ENCODE results near the gene CRTC1. TPM values are rescaled to one million over a fixed set of nuclear protein-coding genes. Genes with fewer than 3 reads are reported as not detected.

The CRTC1 gene
- total and polyA plus RNA-seq, 11 donors: 3.8 to 10.2 (median 7.2) TPM

GRCh38 chr19:18687740-18688465 lies 4.4 kb downstream of the CRTC1 start:
- Histone ChIP-seq H3K4me3 (no peak overlapping the region), H3K36me3 (no peaks in the 10 kb centered on the region), H3K27ac (no peak overlapping the region), H3K9me3 (no peaks in the 10 kb centered on the region), H3K27me3 (no peaks in the 10 kb centered on the region), H3K4me1 (peaks cover 4 to 21% (median 10%) of the 10 kb centered on the region in 12 donors)
- DNase-seq (no peak), ATAC-seq (no peak)
- TF ChIP-seq POLR2A (IDR thresholded peaks at IDR 0.05): no peak
- TF ChIP-seq, protein P1, sequence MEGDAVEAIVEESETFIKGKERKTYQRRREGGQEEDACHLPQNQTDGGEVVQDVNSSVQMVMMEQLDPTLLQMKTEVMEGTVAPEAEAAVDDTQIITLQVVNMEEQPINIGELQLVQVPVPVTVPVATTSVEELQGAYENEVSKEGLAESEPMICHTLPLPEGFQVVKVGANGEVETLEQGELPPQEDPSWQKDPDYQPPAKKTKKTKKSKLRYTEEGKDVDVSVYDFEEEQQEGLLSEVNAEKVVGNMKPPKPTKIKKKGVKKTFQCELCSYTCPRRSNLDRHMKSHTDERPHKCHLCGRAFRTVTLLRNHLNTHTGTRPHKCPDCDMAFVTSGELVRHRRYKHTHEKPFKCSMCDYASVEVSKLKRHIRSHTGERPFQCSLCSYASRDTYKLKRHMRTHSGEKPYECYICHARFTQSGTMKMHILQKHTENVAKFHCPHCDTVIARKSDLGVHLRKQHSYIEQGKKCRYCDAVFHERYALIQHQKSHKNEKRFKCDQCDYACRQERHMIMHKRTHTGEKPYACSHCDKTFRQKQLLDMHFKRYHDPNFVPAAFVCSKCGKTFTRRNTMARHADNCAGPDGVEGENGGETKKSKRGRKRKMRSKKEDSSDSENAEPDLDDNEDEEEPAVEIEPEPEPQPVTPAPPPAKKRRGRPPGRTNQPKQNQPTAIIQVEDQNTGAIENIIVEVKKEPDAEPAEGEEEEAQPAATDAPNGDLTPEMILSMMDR (IDR thresholded peaks at IDR 0.05): no peak
- intact Hi-C loops (cut with DNase I): loop anchor here in 6 of 10 donors (5.0 to 10.0 kb wide), 4 partner anchors 144 to 223 kb away; partner anchors contain the start of gene UPF1 (in 3 of the 6)
- 94 to 97% (median 95%) methylated on average over 9 to 16 of the region's 16 CpGs for WGBS, 4 donors

DNA sequence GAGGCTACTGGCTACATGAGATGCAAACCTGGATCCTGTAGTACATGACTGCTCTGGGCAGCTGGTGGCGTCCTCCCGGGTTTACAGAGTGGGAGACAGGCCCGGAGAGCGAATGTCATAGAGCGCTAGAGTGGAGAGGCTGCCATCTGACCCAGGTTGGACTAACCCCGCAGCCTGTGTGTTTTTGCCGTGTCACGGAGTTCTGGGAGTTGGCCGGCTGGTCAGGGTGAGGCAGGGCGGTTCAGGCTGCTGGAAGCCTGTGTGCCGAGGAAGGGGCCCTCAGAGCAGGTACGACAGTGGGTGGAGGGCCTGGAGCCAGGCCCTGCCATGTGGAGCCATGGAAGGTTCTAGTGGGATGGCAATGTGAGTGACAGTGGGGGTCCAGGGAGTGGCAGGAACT lies 12.5 kb downstream of the CRTC1 start:
- Histone ChIP-seq H3K4me1 (peaks cover 0 to 21% (median 14%) of the 10 kb centered on the region in 12 donors), H3K4me3 (no peak overlapping the region), H3K36me3 (no peaks in the 10 kb centered on the region), H3K9me3 (no peaks in the 10 kb centered on the region), H3K27ac (no peak overlapping the region), H3K27me3 (no peaks in the 10 kb centered on the region)
- no peak for TF ChIP-seq POLR2A (IDR thresholded peaks at IDR 0.05)
- TF ChIP-seq, protein P1 (IDR thresholded peaks at IDR 0.05): no peak
- DNase-seq (no peak), ATAC-seq (no peak)
- WGBS, 4 donors: 92 to 97% (median 94%) methylated on average over 12 of the region's 12 CpGs
- intact Hi-C loops (cut with DNase I): no loop called here

- 64 to 83% (median 73%) methylated on average over 2 to 3 of the region's 3 CpGs for WGBS, 4 donors
- ATAC-seq: no peak
- no peaks in the 10 kb centered on the region for H3K27me3 ChIP-seq
These were observed 14.2 kb downstream of the CRTC1 start for GRCh38 chr19:18697680-18698079.

More at GRCh38 chr19:18697680-18698079, 14.2 kb downstream of the CRTC1 start:
- H3K36me3 ChIP-seq: no peaks in the 10 kb centered on the region
- no peak overlapping the region for H3K4me3 ChIP-seq
- TF ChIP-seq POLR2A (IDR thresholded peaks at IDR 0.05): no peak
- TF ChIP-seq, protein P1 (IDR thresholded peaks at IDR 0.05): no peak
- H3K27ac ChIP-seq: no peak overlapping the region
- DNase-seq: peak in 1 of 5 donors; percentile 54
- peaks cover 0 to 28% (median 20%) of the 10 kb centered on the region in 12 donors for H3K4me1 ChIP-seq
- intact Hi-C loops (cut with DNase I): no loop called here
- H3K9me3 ChIP-seq: no peaks in the 10 kb centered on the region

Measured in heart left ventricle (tissue), 16 donors.